LoVo (cell line): ENCODE measurements around the gene RXRA.

ENCODE experiments used
- DNase-seq: peaks from one replicate; pipeline ENCODE4 v3.0.0-alpha.2; 2016; ENCODE audit warnings: low spot score

The RXRA gene

DNA sequence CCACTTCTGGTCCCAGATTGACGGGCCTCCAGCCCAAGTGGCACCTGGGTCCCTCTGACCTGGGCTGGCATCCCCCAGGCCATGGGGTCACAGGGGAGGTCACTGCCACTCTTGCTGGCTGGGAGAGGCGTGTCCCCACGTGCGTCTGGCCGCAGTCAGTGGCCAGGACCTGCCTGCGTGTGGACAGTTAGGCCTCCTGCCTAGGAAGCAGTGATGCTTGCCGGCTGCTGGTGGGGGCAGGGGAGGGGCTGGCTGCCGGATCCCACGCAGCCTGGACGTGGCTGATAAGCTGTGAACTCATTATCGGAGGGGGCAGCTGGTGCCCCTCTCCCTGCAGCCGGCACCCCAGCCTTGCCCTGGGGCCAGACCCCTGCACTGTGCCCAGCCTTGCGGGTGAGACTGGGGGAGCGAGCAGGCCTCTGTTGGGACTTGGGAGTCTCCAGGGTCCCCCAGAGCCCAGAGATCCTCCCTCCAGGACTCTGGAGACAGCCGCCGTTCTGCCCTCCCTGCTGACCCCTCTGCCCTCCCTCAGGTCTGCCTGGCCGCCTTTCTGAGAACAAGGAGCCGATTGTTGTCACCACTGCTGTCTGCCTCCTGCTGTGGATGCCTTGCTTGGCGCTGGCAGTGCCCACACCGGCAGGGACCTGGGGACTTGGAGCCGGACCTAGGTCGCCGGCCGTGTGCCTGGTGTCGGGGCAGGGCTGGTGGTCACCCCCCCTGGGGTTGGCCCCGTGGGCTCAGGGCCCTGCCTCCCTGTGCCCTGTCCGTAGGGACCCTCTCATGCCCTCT is 12.3 kb downstream of the RXRA start:
- DNase-seq, result no peak

- DNase-seq, result no peak
Measured at GRCh38 chr9:134339183-134339806, 13.0 kb downstream of the RXRA start.

DNA sequence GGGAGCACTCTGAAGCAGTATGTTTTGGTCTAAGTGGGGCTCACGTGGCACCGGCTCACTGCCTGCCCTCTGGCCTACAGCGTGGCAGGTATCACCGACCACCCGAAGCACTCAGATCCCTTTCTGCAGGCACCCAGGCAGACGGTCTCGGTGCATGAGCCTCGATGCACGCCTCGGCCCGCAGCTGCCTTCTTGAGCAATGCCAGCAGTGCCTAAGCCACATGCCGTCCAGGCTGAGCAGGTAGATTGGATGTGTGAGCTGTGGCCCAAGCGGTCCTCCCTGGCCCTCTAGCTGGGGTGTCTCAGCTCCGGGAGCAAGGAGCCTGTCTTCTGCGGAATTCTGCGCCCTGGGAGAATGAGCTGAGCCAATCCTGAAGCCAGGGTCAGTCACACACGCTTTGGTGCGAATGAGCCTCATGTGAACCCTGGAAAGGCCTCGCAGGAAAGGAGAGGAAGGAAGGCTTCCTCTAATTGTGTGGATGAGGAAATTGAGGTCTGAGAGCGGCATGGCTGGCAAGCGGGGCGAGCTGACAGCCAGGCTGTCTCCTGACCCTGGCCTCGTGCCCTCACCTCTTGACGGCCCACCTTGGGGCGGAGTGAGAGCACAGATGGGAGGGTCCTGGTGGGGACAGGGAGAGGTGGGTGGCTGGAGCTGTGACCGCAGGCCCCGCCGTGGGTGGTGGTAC is 14.4 kb downstream of the RXRA start:
- DNase-seq, result no peak

DNA sequence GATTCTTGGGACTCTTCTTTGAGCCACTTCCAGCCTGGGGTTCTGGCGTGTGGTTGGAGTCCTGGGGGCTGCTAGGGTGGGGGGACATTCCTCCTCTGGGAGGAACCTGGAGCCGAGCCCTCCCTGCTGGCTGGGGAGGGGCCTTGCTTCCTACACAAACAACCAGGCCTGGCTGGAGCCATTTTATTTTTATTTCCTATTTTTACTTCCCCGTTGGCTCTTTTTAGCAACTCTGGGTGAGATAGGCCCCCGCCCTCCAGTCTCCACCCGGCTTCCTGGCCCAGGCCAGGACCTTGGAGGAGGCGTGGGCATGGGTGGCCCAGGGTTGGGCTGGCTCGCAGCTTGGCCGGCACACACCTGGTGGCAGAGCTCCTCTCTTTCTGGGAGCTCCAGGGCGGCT is 15.1 kb downstream of the RXRA start:
- peak; percentile 32 for DNase-seq

DNA sequence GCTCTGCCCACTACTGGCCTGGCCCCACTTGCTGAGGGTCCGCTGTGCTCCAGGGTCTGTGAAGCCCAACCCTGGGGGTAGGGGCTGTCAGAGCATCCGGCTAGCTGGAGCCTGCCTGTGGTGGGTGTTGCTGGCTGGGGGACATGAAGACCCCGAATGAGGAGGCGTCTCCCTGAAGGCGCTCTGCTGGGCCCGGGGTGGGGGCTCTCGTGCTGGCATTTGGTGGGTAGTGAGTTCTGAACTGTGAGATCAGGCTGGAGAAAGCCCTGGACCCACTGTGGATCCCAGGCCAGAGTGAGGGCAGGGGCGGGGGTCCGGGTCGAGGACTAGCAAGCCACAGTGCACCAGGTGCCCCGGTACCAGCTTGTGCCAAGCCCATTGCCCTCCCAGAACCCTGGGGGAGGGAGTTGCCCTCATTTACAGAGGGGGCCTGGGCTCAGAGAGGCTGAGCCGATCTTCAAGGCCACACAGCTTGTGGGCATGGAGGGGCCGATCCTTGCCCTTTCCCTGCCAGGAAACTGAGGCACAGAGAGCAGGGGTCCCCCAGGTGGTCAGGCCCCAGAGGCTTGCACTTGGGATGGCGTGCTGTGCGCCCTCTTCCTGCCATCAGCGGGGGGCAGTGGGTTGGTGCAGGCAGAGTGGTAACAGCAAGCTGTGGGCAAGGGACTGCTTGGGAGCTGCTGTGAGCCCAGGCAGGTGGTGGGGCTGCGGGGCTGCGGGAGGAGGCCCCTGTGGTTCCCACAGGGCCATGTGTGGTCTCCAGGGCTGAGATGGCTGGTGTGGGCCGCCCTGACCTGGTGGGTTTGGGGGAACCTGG is 15.9 kb downstream of the RXRA start:
- no peak for DNase-seq

DNA sequence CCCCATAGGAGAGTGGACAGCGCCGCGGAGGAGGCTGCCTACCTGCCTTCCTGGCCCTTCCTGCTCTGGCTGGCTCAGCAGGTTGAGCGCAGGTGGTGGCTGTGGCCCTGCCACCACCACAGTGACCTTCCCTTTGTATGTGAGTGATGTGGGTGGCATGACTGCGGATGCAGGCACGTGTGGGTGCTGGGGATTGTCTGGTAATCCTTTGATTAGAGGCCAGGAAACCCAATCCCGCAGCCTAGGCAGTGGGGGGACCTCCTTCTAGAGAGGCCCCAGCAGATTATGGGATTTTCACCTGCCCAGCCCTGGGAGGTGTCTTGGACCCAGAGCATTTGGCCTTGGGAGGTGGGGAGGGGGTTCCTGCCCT is 16.5 kb downstream of the RXRA start:
- DNase-seq, result no peak

- no peak for DNase-seq
Measured at GRCh38 chr9:134343637-134344036, 17.4 kb downstream of the RXRA start.

- DNase-seq, result no peak
Measured at GRCh38 chr9:134344068-134344799, 18.0 kb downstream of the RXRA start.

GRCh38 chr9:134344800-134345310 is 18.6 kb downstream of the RXRA start:
- DNase-seq, result no peak

DNA sequence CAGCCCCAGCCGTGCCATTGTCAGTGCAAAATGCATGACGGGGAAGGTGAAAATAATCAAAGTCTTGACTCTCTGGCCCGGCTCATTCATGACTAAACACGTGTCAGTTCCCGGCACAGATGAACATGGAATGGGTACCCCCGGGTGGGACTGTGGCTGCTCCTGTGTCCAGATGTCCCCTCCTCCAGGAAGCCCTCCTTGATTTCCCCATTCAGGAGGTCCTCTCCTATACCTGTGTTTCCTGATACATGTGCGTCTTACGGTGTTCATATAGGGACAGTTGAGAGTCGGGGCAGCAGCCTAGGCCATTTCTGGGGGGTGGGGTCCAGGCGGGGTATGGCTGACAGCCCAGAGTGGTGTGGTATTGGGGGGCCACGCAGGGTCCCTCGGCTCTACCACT is 19.5 kb downstream of the RXRA start:
- no peak for DNase-seq

GRCh38 chr9:134346151-134346550 is 19.9 kb downstream of the RXRA start:
- no peak for DNase-seq

- DNase-seq, result no peak
Measured at GRCh38 chr9:134346840-134347583, 20.8 kb downstream of the RXRA start.

- DNase-seq, result no peak
Measured at GRCh38 chr9:134347996-134348395, 21.7 kb downstream of the RXRA start.

GRCh38 chr9:134348404-134349155 is 22.3 kb downstream of the RXRA start:
- no peak for DNase-seq

DNA sequence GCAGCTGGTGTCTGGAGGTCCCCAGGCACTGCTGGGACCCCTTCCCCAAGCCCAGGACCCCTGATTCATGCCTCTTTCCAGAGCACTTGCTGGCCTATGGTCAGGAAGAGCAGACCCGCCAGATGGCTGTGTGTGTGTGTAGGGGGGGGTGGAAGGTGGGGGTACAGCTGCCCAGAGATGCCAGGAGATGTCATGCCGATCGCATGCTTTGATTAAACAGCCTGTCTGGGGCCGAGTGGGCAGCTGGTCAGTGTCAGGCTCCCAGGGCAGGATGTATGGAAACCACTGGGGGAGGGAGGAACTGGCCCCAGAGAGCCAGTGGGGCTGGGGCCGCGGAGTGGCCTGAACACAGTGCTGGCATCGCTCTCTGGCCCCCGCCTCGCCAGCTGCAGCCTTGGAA is 23.7 kb downstream of the RXRA start:
- no peak for DNase-seq

- DNase-seq, result no peak
Measured at GRCh38 chr9:134350416-134350994, 24.2 kb downstream of the RXRA start.

DNA sequence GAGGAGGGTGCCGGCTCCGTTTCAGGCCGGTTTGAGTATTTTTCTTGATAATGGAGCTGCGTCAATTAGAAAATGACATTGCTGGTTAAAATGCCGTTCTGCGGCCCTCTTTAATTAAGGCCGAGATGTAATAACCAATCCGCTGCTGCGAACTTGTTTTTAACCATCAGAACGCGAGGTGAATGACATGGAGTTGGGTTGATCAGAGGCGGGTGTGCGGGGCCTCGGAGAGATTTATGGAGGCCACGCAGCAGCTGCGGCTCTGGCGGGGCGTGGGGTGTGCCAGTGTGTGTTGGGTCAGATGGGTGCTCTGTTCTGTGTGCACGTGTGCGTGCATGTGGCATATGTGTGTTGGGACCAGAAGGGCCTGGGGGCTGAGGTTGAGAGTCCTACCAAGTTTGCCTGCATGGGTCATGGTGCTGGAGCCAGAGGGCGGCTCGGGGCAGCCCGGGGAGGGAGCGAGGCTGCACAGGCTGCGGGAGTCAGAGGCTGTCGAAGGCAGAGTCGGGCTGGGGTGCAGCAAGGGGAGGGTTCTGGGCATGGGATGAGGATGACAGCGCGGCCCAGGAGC is 25.4 kb downstream of the RXRA start:
- no peak for DNase-seq

GRCh38 chr9:134352247-134352933 is 26.1 kb downstream of the RXRA start:
- DNase-seq, result no peak

DNA sequence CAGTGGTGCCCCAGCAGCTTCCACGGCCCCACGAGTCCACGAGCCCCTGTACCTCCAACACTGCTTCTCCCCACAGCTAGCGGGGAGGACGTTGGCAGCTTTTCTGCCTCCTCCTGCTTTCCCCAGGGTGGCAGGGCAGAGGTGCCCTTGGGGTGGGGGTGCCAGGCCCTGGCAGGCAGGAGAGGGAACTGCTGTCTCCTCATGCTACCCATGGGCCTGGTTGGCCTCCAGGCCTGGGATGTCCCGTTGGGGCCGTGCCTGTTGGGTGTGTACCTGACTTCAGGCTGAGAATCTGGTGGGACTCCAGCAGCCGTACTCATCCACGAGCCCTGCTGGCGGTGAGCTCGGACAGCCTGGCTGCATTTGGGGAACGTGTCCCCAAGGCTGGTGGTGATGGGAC is 27.3 kb downstream of the RXRA start:
- DNase-seq, result no peak
